Activated CD8-positive, alpha-beta T cell treated with anti-CD3 and anti-CD28 coated beads for 36 hours (primary cell): ENCODE measurements around the gene GIT1. TPM values are rescaled to one million over a fixed set of nuclear protein-coding genes. Genes with fewer than 3 reads are reported as not detected.

Source experiments
- ATAC-seq: fragments of 200-7000 bp; cut with Tn5 transposase; one replicate; pipeline ENCODE4 v1.10.0; 2021; ENCODE audit warnings: mild to moderate bottlenecking, moderate library complexity
- CTCF ChIA-PET: fragments of 350-600 bp; sonication (Branson Sonifier 250); formaldehyde crosslinking; loops from one replicate; lab custom pipeline; 2021; ENCODE audit warnings: antibody characterized with exemption; lab: Charles Lee
- POLR2A ChIA-PET: fragments of 350-600 bp; sonication (Branson Sonifier 250); formaldehyde crosslinking; loops from one replicate; lab custom pipeline; 2021; ENCODE audit warnings: antibody characterized with exemption; lab: Charles Lee
- DNase-seq: peaks from one replicate; pipeline ENCODE4 v3.0.0-alpha.2; 2020
- H3K27ac Mint-ChIP-seq: one replicate; pipeline ENCODE4 v1.8.0; 2021; ENCODE audit warnings: mild to moderate bottlenecking, mixed read lengths
- H3K27me3 Mint-ChIP-seq: one replicate; pipeline ENCODE4 v1.8.0; 2021; ENCODE audit warnings: mixed read lengths
- H3K36me3 Mint-ChIP-seq: one replicate; pipeline ENCODE4 v1.8.0; 2021; ENCODE audit warnings: low read depth, mixed read lengths
- H3K4me1 Mint-ChIP-seq: one replicate; pipeline ENCODE4 v1.8.0; 2021; ENCODE audit warnings: low read depth, mixed read lengths
- H3K4me3 Mint-ChIP-seq: one replicate; pipeline ENCODE4 v1.8.0; 2021; ENCODE audit warnings: mild to moderate bottlenecking, moderate library complexity, mixed read lengths
- H3K9me3 Mint-ChIP-seq: one replicate; pipeline ENCODE4 v1.8.0; 2021; ENCODE audit warnings: mixed read lengths
- CTCF ChIP-seq: fragments of 200-600 bp; IDR thresholded peaks from one replicate; pipeline ENCODE4 v1.8.0; 2022; ENCODE audit warnings: antibody characterized with exemption, mild to moderate bottlenecking
- intact Hi-C: fragments of 100-400 bp; cut with micrococcal nuclease; formaldehyde crosslinking; loops from one replicate; pipeline ENCODE4 v1.10.0; 2022
- total RNA-seq, 2 experiments: library from RNA; stranded (reverse); gene quantifications; one replicate each; pipeline ENCODE4 v1.2.3, GENCODE V29; 2021

The GIT1 gene
- total RNA-seq, 2 experiments from 2014 or later: 54.8 to 59.3 TPM

DNA sequence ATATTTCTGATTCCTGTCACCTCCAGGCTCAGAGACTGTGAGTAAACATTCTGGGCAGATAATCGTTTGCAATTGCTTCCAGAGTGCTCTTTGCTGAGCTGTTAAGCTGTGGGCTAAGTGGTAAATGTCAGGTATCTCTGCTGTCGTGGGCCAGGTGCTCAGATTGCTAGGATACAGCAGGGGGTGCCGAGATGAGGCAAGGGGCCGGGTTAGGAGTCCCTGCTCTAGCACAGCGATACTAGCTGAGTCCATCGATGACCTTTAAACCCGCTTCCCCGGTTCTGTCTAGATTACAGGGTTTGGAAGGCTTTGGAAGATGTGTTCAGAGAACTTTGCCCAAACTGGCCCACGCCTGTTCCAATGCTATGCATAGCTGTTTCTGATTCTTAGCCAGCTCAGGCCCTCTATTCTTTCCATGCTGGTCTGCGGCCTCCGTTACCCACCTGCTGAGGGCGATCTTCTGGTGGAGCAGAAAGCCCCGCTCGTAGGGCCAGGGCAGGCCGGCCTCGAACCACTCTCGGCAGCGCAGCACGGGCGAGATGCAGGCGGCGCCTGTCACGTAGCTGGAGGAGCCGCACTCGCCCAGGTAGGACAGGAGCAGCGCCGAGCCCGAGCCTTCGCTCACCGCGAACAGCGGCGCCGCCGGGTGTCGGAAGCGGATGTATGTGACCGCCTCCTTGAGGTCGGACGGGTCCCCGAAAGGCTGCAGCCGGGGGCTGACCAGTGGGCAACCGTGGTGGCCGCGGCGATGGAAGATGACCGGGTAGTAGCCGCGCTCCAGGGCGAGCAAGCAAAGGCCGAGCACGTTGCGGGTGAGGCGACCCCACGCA, 23.6 kb downstream of the GIT1 start:
- no peaks in the 10 kb centered on the region for H3K27me3 Mint-ChIP-seq
- DNase-seq (peak; percentile 75), ATAC-seq (peak; percentile 11)
- intact Hi-C loops: no loop called here
- peak overlapping the region; percentile 86 for H3K4me3 Mint-ChIP-seq
- peak overlapping the region; percentile 87 for H3K27ac Mint-ChIP-seq
- TF ChIP-seq CTCF: no peak
- ChIA-PET CTCF (interaction anchor here (0.7 to 11.2 kb wide), 11 partner anchors 7 to 350 kb away, joined by 3 to 102 read pairs (median 3); partner anchors contain the start of gene ANKRD13B), POLR2A (interaction anchor here (0.6 to 2.0 kb wide), 6 partner anchors 9 to 274 kb away, joined by 3 to 7 read pairs (median 4); no protein-coding TSS in a partner anchor)
- peaks cover 34% of the 10 kb centered on the region for H3K4me1 Mint-ChIP-seq
- peaks cover 14% of the 10 kb centered on the region for H3K36me3 Mint-ChIP-seq
- H3K9me3 Mint-ChIP-seq: no peaks in the 10 kb centered on the region

- ChIA-PET CTCF (interaction anchor here (2.1 kb wide), 1 partner anchor 10 kb away, joined by 5 read pairs; no protein-coding TSS in a partner anchor), POLR2A (no interaction called here)
- no peak overlapping the region for H3K4me3 Mint-ChIP-seq
- no peaks in the 10 kb centered on the region for H3K9me3 Mint-ChIP-seq
- ATAC-seq: no peak
- DNase-seq: no peak
- TF ChIP-seq CTCF: no peak
- H3K4me1 Mint-ChIP-seq: peaks cover 30% of the 10 kb centered on the region
- no peak overlapping the region for H3K27ac Mint-ChIP-seq
- peaks cover 14% of the 10 kb centered on the region for H3K36me3 Mint-ChIP-seq
- no peaks in the 10 kb centered on the region for H3K27me3 Mint-ChIP-seq
- intact Hi-C loops: no loop called here
Observed at GRCh38 chr17:29563816-29564215, 25.6 kb downstream of the GIT1 start.

- intact Hi-C loops: no loop called here
- DNase-seq: no peak
- no peak overlapping the region for H3K27ac Mint-ChIP-seq
- no peaks in the 10 kb centered on the region for H3K9me3 Mint-ChIP-seq
- TF ChIP-seq CTCF: no peak
- H3K27me3 Mint-ChIP-seq: no peaks in the 10 kb centered on the region
- ChIA-PET POLR2A (no interaction called here), CTCF (interaction anchor here (1.5 to 2.5 kb wide), 2 partner anchors 28 to 193 kb away, joined by 3 to 8 read pairs; no protein-coding TSS in a partner anchor)
- no peak for ATAC-seq
- H3K36me3 Mint-ChIP-seq: peaks cover 14% of the 10 kb centered on the region
- H3K4me1 Mint-ChIP-seq: peaks cover 36% of the 10 kb centered on the region
- H3K4me3 Mint-ChIP-seq: no peak overlapping the region
Observed at GRCh38 chr17:29562615-29563014, 26.8 kb downstream of the GIT1 start.

DNA sequence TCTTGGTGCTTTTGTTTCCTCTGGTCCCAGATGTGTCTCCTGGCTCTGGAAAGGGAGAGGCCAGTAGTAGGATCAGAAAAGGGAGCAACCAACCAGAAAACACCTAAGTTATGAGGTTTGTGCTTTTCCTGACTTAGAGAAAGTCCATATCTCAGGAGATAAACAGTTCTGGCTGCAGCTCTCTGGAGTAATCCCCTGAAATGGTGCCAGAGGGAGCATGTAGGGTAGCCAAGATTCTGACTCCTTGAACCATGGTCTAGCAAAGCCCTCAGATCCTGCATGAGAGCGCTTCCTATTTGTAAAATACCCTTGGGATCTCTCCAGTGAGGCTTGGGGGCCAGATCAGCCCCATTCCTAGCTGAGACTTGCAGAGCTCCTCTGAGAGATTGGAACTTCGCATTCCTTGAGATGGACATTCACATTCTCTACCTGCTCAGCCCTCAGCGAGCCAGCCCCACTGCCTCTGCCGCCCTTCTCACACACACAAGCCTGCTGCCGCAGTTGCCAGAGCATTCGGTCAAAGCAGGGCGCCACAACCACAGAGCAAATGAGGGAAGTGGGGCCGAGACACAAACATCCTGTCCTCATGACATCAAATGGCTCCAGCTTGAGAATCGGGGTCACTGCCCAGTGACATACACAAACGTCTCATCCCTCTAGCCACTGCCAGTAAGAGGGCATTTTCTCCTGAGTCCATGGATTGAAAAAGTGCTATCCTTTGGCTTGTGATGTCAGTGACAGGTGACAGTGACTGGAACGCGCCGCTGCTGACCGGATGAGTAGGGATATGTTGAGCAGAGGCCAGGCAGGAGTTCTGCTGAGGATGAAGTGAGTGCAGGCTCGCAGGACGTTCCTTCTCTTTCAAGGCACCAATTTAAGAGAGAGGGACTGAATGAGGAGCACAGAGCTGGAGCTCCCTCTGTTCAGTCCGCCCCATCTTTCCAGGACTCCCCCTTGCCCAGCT, 27.6 kb downstream of the GIT1 start:
- CTCF ChIA-PET: interaction anchor here (1.5 to 2.5 kb wide), 3 partner anchors 25 to 192 kb away, joined by 3 to 8 read pairs (median 3); no protein-coding TSS in a partner anchor
- DNase-seq (no peak), ATAC-seq (no peak)
- Mint-ChIP-seq H3K9me3 (no peaks in the 10 kb centered on the region), H3K4me3 (no peak overlapping the region), H3K36me3 (peaks cover 14% of the 10 kb centered on the region), H3K27ac (peak overlapping the region; percentile 52), H3K4me1 (peaks cover 43% of the 10 kb centered on the region), H3K27me3 (no peaks in the 10 kb centered on the region)
- intact Hi-C loops: no loop called here
- no peak for TF ChIP-seq CTCF
- POLR2A ChIA-PET: interaction anchor here (1.0 kb wide), 1 partner anchor 172 kb away, joined by 3 read pairs; the partner anchor contains the start of gene TAOK1
